Fibroblast of skin of abdomen (primary cell): ENCODE results near the gene VSIG2.

Experiments
- DNase-seq: peaks from one replicate; pipeline ENCODE4 v3.0.0-alpha.2; 2013

Gene VSIG2

GRCh38 chr11:124718801-124719200, 33.3 kb downstream of the VSIG2 start:
- DNase-seq = no peak

- peak; percentile 19 for DNase-seq
These were observed 34.0 kb downstream of the VSIG2 start for GRCh38 chr11:124717786-124718651.

GRCh38 chr11:124717421-124717785, 34.7 kb downstream of the VSIG2 start:
- DNase-seq = no peak

DNA sequence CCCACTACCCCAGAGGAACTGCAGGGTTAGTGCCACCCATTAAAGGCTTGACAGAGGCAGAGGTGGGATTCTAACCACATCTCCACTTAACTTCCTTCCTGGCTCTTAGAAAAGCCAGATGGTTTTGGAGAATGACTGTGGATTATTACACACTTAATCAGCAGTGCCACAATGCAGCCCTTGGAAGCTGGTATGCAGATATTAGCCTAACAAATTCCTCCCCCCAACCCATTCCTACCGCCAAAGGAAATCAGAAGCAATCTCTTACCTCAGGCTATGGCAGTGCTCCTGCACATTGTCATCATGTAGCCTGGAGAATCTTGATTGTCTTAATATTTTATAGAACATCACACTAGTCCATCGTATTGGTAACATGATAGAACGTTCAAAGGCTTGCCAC, 35.5 kb downstream of the VSIG2 start:
- DNase-seq = peak; percentile 34

DNA sequence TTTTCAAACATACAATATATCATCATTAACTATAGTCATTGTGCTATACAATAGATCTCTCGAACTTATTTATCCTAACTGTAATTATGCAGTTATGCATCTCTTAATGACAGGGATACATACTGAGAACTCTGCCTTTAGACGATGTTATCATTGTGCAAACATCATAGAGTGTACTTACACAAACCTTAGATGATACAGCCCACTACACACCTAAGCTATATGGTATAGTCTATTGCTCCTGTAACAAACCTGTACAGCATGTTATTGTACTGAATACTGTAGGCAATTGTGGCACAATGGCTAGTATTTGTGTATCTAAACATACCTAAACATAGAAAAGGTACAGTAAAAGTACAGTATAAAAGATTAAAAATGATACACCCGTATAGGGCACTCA, 39.7 kb downstream of the VSIG2 start:
- no peak for DNase-seq

- no peak for DNase-seq
These were observed 44.2 kb downstream of the VSIG2 start for GRCh38 chr11:124707829-124708228.

DNA sequence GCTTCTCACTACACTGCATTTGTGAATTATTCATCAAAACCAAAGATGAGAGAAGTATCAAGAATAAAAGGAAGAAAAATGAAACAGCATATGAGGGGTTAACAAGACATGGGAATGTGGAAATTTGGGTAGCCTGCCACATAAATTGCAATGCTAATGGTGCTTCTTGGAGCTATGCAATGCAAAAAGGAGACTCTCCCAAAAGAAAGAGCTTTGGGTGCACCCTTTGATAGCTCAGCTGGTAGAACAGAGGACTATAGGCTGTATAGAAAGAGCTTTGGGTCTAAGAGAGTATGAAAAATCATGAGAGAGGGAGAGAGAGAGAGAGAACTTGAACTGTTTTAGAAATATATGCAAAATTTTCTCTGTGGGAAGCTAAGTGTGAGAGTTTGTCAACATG, 52.0 kb downstream of the VSIG2 start:
- no peak for DNase-seq

DNA sequence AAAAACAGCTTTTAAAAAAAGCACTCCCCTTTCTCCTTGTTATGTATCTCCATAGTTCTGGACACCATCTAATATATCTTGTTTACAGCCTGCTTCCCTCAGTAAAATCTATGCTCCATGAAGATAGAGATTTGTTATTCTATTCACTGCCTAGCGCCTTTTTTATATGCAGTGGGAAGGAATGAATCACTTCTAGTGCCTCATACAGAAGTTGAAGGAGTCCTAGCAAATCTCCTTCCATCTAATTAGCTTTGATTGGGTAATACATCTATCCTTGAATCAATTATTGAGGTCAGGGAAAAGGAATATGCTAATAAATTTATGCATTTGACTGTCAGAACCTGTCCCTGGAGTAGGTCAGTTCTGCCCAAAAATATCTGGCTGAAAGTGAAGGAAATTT, 52.5 kb downstream of the VSIG2 start:
- DNase-seq = no peak
